ENCODE data around the gene IL3RA.
"Not testable (repeated sequence)": the region's sequence is repeated elsewhere in the genome, so short reads cannot be mapped to it uniquely, and the experiment has no call there.

The IL3RA gene

GRCh38 chrX:1336331-1336943 lies at the start of gene IL3RA:
Gene IL3RA, plus strand, starts transcription at chrX:1336785. Its CDS starts 4,981 bp downstream, at chrX:1341766.
- no peak within 1 kb of the TSS for H3K4me3 ChIP-seq (ENCODE audit: low read depth, low read length)
- no peaks in the 10 kb centered on the region for H3K4me1 ChIP-seq (ENCODE audit: control insufficient read depth, insufficient read depth, low read length)
- no peaks in the 10 kb centered on the region for H3K9me3 ChIP-seq (ENCODE audit: control insufficient read depth, insufficient read depth, low read length)
- no peaks in the 10 kb centered on the region for H3K36me3 ChIP-seq (ENCODE audit: control insufficient read depth, insufficient read depth, low read length)
- no peak within 1 kb of the TSS for H3K9ac ChIP-seq (ENCODE audit: low read depth, low read length)
- H3K27me3 ChIP-seq (ENCODE audit: control insufficient read depth, insufficient read depth, low read length) = no peaks in the 10 kb centered on the region

GRCh38 chrX:1289535-1289934 lies 47.0 kb upstream of the IL3RA start:
- Histone ChIP-seq H3K9me3 (ENCODE audit: control insufficient read depth, insufficient read depth, low read length) (no peaks in the 10 kb centered on the region), H3K9ac (ENCODE audit: low read depth, low read length) (no peak overlapping the region), H3K4me3 (ENCODE audit: low read depth, low read length) (no peak overlapping the region), H3K4me1 (ENCODE audit: control insufficient read depth, insufficient read depth, low read length) (no peaks in the 10 kb centered on the region), H3K27me3 (ENCODE audit: control insufficient read depth, insufficient read depth, low read length) (no peaks in the 10 kb centered on the region), H3K36me3 (ENCODE audit: control insufficient read depth, insufficient read depth, low read length) (no peaks in the 10 kb centered on the region)

- no peak overlapping the region for H3K9ac ChIP-seq (ENCODE audit: low read depth, low read length)
- peaks cover 5% of the 10 kb centered on the region for H3K36me3 ChIP-seq (ENCODE audit: control insufficient read depth, insufficient read depth, low read length)
- no peaks in the 10 kb centered on the region for H3K4me1 ChIP-seq (ENCODE audit: control insufficient read depth, insufficient read depth, low read length)
- H3K27me3 ChIP-seq (ENCODE audit: control insufficient read depth, insufficient read depth, low read length) = no peaks in the 10 kb centered on the region
- H3K4me3 ChIP-seq (ENCODE audit: low read depth, low read length) = no peak overlapping the region
- H3K9me3 ChIP-seq (ENCODE audit: control insufficient read depth, insufficient read depth, low read length) = no peaks in the 10 kb centered on the region
Observed at GRCh38 chrX:1291110-1291740, 45.4 kb upstream of the IL3RA start.

GRCh38 chrX:1292575-1293290 lies 43.9 kb upstream of the IL3RA start:
- no peaks in the 10 kb centered on the region for H3K4me1 ChIP-seq (ENCODE audit: control insufficient read depth, insufficient read depth, low read length)
- no peak overlapping the region for H3K4me3 ChIP-seq (ENCODE audit: low read depth, low read length)
- no peaks in the 10 kb centered on the region for H3K9me3 ChIP-seq (ENCODE audit: control insufficient read depth, insufficient read depth, low read length)
- peaks cover 5% of the 10 kb centered on the region for H3K36me3 ChIP-seq (ENCODE audit: control insufficient read depth, insufficient read depth, low read length)
- no peaks in the 10 kb centered on the region for H3K27me3 ChIP-seq (ENCODE audit: control insufficient read depth, insufficient read depth, low read length)
- no peak overlapping the region for H3K9ac ChIP-seq (ENCODE audit: low read depth, low read length)

GRCh38 chrX:1294301-1295067 lies 42.1 kb upstream of the IL3RA start:
- Histone ChIP-seq H3K36me3 (ENCODE audit: control insufficient read depth, insufficient read depth, low read length) (peaks cover 5% of the 10 kb centered on the region), H3K4me1 (ENCODE audit: control insufficient read depth, insufficient read depth, low read length) (no peaks in the 10 kb centered on the region), H3K9ac (ENCODE audit: low read depth, low read length) (no peak overlapping the region), H3K27me3 (ENCODE audit: control insufficient read depth, insufficient read depth, low read length) (no peaks in the 10 kb centered on the region), H3K9me3 (ENCODE audit: control insufficient read depth, insufficient read depth, low read length) (no peaks in the 10 kb centered on the region), H3K4me3 (ENCODE audit: low read depth, low read length) (no peak overlapping the region)

GRCh38 chrX:1295550-1295949 lies 41.0 kb upstream of the IL3RA start:
- Histone ChIP-seq H3K9ac (ENCODE audit: low read depth, low read length) (no peak overlapping the region), H3K27me3 (ENCODE audit: control insufficient read depth, insufficient read depth, low read length) (no peaks in the 10 kb centered on the region), H3K4me1 (ENCODE audit: control insufficient read depth, insufficient read depth, low read length) (peaks cover 1% of the 10 kb centered on the region), H3K4me3 (ENCODE audit: low read depth, low read length) (no peak overlapping the region), H3K9me3 (ENCODE audit: control insufficient read depth, insufficient read depth, low read length) (no peaks in the 10 kb centered on the region), H3K36me3 (ENCODE audit: control insufficient read depth, insufficient read depth, low read length) (peaks cover 5% of the 10 kb centered on the region)

- not testable (repeated sequence) for H3K9me3 ChIP-seq (ENCODE audit: control insufficient read depth, insufficient read depth, low read length); H3K9ac ChIP-seq (ENCODE audit: low read depth, low read length); H3K4me3 ChIP-seq (ENCODE audit: low read depth, low read length); H3K27me3 ChIP-seq (ENCODE audit: control insufficient read depth, insufficient read depth, low read length); H3K36me3 ChIP-seq (ENCODE audit: control insufficient read depth, insufficient read depth, low read length); H3K4me1 ChIP-seq (ENCODE audit: control insufficient read depth, insufficient read depth, low read length)
Observed at GRCh38 chrX:1297591-1297990, 39.0 kb upstream of the IL3RA start.

GRCh38 chrX:1300449-1300848 lies 36.1 kb upstream of the IL3RA start:
- H3K9ac ChIP-seq (ENCODE audit: low read depth, low read length) = no peak overlapping the region
- peaks cover 3% of the 10 kb centered on the region for H3K4me1 ChIP-seq (ENCODE audit: control insufficient read depth, insufficient read depth, low read length)
- H3K36me3 ChIP-seq (ENCODE audit: control insufficient read depth, insufficient read depth, low read length) = peaks cover 5% of the 10 kb centered on the region
- no peaks in the 10 kb centered on the region for H3K27me3 ChIP-seq (ENCODE audit: control insufficient read depth, insufficient read depth, low read length)
- no peak overlapping the region for H3K4me3 ChIP-seq (ENCODE audit: low read depth, low read length)
- no peaks in the 10 kb centered on the region for H3K9me3 ChIP-seq (ENCODE audit: control insufficient read depth, insufficient read depth, low read length)

- Histone ChIP-seq H3K27me3 (ENCODE audit: control insufficient read depth, insufficient read depth, low read length) (no peaks in the 10 kb centered on the region), H3K9ac (ENCODE audit: low read depth, low read length) (no peak overlapping the region), H3K36me3 (ENCODE audit: control insufficient read depth, insufficient read depth, low read length) (no peaks in the 10 kb centered on the region), H3K4me3 (ENCODE audit: low read depth, low read length) (no peak overlapping the region), H3K4me1 (ENCODE audit: control insufficient read depth, insufficient read depth, low read length) (peaks cover 3% of the 10 kb centered on the region), H3K9me3 (ENCODE audit: control insufficient read depth, insufficient read depth, low read length) (no peaks in the 10 kb centered on the region)
Observed at GRCh38 chrX:1305411-1305810, 31.2 kb upstream of the IL3RA start.

GRCh38 chrX:1306909-1307625 lies 29.5 kb upstream of the IL3RA start:
- H3K36me3 ChIP-seq (ENCODE audit: control insufficient read depth, insufficient read depth, low read length) = no peaks in the 10 kb centered on the region
- no peaks in the 10 kb centered on the region for H3K27me3 ChIP-seq (ENCODE audit: control insufficient read depth, insufficient read depth, low read length)
- H3K9me3 ChIP-seq (ENCODE audit: control insufficient read depth, insufficient read depth, low read length) = no peaks in the 10 kb centered on the region
- H3K4me3 ChIP-seq (ENCODE audit: low read depth, low read length) = no peak overlapping the region
- no peak overlapping the region for H3K9ac ChIP-seq (ENCODE audit: low read depth, low read length)
- no peaks in the 10 kb centered on the region for H3K4me1 ChIP-seq (ENCODE audit: control insufficient read depth, insufficient read depth, low read length)

GRCh38 chrX:1307626-1308340 lies 28.8 kb upstream of the IL3RA start:
- H3K9ac ChIP-seq (ENCODE audit: low read depth, low read length) = no peak overlapping the region
- H3K4me1 ChIP-seq (ENCODE audit: control insufficient read depth, insufficient read depth, low read length) = no peaks in the 10 kb centered on the region
- no peaks in the 10 kb centered on the region for H3K36me3 ChIP-seq (ENCODE audit: control insufficient read depth, insufficient read depth, low read length)
- no peaks in the 10 kb centered on the region for H3K27me3 ChIP-seq (ENCODE audit: control insufficient read depth, insufficient read depth, low read length)
- H3K4me3 ChIP-seq (ENCODE audit: low read depth, low read length) = no peak overlapping the region
- H3K9me3 ChIP-seq (ENCODE audit: control insufficient read depth, insufficient read depth, low read length) = no peaks in the 10 kb centered on the region

All from iPS-15b (cell line).